Right lobe of liver (tissue), 4 donors: ENCODE measurements around the gene ARHGAP4.

Experiments used
- CTCF ChIP-seq, 4 donors: fragments of 200-600 bp in 3 of 4; fragments of 450-650 bp in 1 of 4; IDR thresholded peaks; one replicate each; pipeline versions ENCODE4 v1.5.1 to v1.8.0; 2016 to 2022; ENCODE audit warnings: antibody characterized with exemption in 4 of 4, mild to moderate bottlenecking in 2 of 4
- POLR2A ChIP-seq: fragments of 450-650 bp; IDR thresholded peaks from one replicate; pipeline ENCODE4 v1.6.1; 2017; ENCODE audit warnings: antibody characterized with exemption, mild to moderate bottlenecking
- donor health status: DM: no; HTN: no; CAD: no.
- donor health status: DM: no; HTN: no; CAD: no.
- donor health status: DM: no; HTN: yes; CAD: no.

GRCh38 chrX:153882557-153882956 lies 43.5 kb downstream of the ARHGAP4 start:
- TF ChIP-seq POLR2A (no peak), CTCF (IDR thresholded peaks at IDR 0.05) (no peak)
